Right lobe of liver (tissue), 6 donors: Measurements from ENCODE around the gene MOAP1. TPM values are rescaled to one million over a fixed set of nuclear protein-coding genes. Genes with fewer than 3 reads are reported as not detected.

Experiments
- ATAC-seq, 4 donors: fragments of 200-7000 bp; cut with Tn5 transposase; one replicate each; pipeline ENCODE4 v1.9.1; 2020; ENCODE audit warnings: mild to moderate bottlenecking in 4 of 4, moderate library complexity in 4 of 4
- DNase-seq, 3 donors: peaks; one replicate each; pipeline ENCODE4 v3.0.0-alpha.2; 2020
- H3K27ac ChIP-seq, 3 donors: fragments of 200-600 bp; one replicate each; pipeline ENCODE4 v1.8.0; 2022
- H3K27me3 ChIP-seq, 2 donors: fragments of 200-600 bp; one replicate each; pipeline ENCODE4 v1.8.0; 2022
- H3K36me3 ChIP-seq, 4 donors: fragments of 200-600 bp; sonication (generic) in 1 of 4; one replicate each; pipeline versions ENCODE4 v1.5.1 to v1.8.0; 2017 to 2022; ENCODE audit warnings: control low read depth in 1 of 4
- H3K4me1 ChIP-seq, 4 donors: fragments of 200-600 bp; sonication (generic) in 1 of 4; one replicate each; pipeline versions ENCODE4 v1.5.1 to v1.8.0; 2017 to 2022; ENCODE audit warnings: control low read depth in 1 of 4
- H3K4me3 ChIP-seq, 3 donors: fragments of 200-600 bp; one replicate each; pipeline ENCODE4 v1.8.0; 2022
- H3K9me3 ChIP-seq, 4 donors: fragments of 200-600 bp; sonication (generic) in 1 of 4; one replicate each; pipeline versions ENCODE4 v1.5.1 to v1.8.0; 2017 to 2022; ENCODE audit warnings: control low read depth in 1 of 4
- CTCF ChIP-seq, 4 donors: fragments of 200-600 bp in 3 of 4; fragments of 450-650 bp in 1 of 4; IDR thresholded peaks; one replicate each; pipeline versions ENCODE4 v1.5.1 to v1.8.0; 2016 to 2022; ENCODE audit warnings: antibody characterized with exemption in 4 of 4, mild to moderate bottlenecking in 2 of 4
- POLR2A ChIP-seq: fragments of 450-650 bp; IDR thresholded peaks from one replicate; pipeline ENCODE4 v1.6.1; 2017; ENCODE audit warnings: antibody characterized with exemption, mild to moderate bottlenecking
- WGBS: methylation state at CpG from one replicate; pipeline ENCODE4 v1.1.6; 2018; ENCODE audit warnings: low coverage, low lambda C conversion rate; ENCODE audit not compliant: insufficient coverage; ENCODE audit errors: missing lambda C conversion rate; 5-methylcytosine and 5-hydroxymethylcytosine counted together
- intact Hi-C, 2 donors: fragments of 100-400 bp; cut with DNase I; formaldehyde crosslinking; loops; one replicate each; pipeline versions ENCODE4 v1.11.2 to v1.14.1; 2022
- total RNA-seq, 6 experiments: library from RNA; depleted of rRNA in 2 of 6; stranded (reverse); fragments of >200 nt in 2 of 6; fragmentation: NEBNext Ultra II Directional in 3 of 6; extraction: Animal tissue kit (Norgen Biotek cat#: 25700) in 3 of 6; gene quantifications; one replicate each; pipeline versions ENCODE4 v1.1.0 to v1.2.4, GENCODE V29; 2016 to 2023
- donor health status: DM: no; HTN: yes; CAD: no.
- donor health status: DM: no; HTN: no; CAD: no.
- donor health status: DM: no; HTN: no; CAD: no.
- donor health status: DM: no; HTN: yes; CAD: no.
- donor health status: DM: no; HTN: yes; CAD: no.

Gene MOAP1
- total RNA-seq, 6 experiments from 2014 or later: 9.4 to 13.5 (median 11.3) TPM

DNA sequence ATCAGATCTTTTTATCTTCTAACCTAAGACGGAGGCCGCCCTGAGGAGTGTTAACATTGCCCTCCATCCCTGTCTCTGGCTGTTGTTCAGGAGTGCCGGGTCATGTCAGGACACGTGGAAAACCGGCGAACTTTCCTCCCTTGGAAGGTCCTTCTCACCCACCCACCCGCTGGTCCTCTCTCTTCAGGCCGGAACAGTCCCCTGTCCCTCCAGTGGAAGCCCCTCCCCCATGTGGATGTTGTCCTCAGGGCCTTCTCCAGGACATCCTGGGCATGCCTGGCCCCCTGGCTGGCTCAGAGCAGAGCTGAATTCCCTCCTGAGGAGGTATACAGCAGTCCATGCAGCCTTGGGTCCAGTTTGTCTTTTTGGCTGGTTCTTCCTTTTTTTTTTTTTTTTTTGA, 48.7 kb downstream of the MOAP1 start:
- ATAC-seq (peak; percentile 1 to 43 (median 34)), DNase-seq (peak in 2 of 3 donors; percentile 67 to 80)
- H3K27ac ChIP-seq: peak overlapping the region; percentile 65 to 97 (median 95)
- H3K4me3 ChIP-seq: no peak overlapping the region
- TF ChIP-seq POLR2A: no peak
- no peak for TF ChIP-seq CTCF (IDR thresholded peaks at IDR 0.05)
- WGBS: 12% methylated on average over 8 of the region's 8 CpGs
- peaks cover 0 to 65% (median 28%) of the 10 kb centered on the region in 4 donors for H3K4me1 ChIP-seq
- H3K27me3 ChIP-seq: no peaks in the 10 kb centered on the region
- H3K36me3 ChIP-seq: no peaks in the 10 kb centered on the region
- intact Hi-C loops: no loop called here
- no peaks in the 10 kb centered on the region for H3K9me3 ChIP-seq

DNA sequence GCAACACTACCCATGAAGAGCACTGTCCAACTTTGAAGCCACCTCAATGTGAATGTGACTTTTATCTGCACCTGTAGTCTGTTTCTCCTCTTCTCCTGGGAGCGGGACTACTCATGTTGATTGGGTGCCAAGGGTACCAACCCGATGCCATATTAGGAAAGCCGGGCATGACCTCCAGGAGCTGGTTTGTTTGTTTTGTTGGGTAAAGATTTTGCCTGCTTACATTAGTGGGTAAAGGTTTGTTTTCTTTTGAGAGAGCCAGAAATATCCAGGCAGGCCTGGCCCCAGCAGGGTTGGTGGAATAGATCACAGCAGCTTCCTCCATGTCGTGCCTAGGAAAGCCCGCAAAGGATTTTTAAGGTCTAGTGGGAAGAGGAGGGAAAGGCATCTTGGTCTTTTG, 49.3 kb downstream of the MOAP1 start:
- peak; percentile 72 to 83 (median 75) for ATAC-seq
- Histone ChIP-seq H3K27me3 (no peaks in the 10 kb centered on the region), H3K9me3 (no peaks in the 10 kb centered on the region), H3K27ac (peak overlapping the region; percentile 65 to 97 (median 95)), H3K36me3 (no peaks in the 10 kb centered on the region), H3K4me1 (peaks cover 0 to 65% (median 28%) of the 10 kb centered on the region in 4 donors), H3K4me3 (no peak overlapping the region)
- 38% methylated on average over 5 of the region's 5 CpGs for whole genome bisulfite sequencing
- DNase-seq: peak; percentile 67 to 91 (median 88)
- no peak for TF ChIP-seq POLR2A
- TF ChIP-seq CTCF (IDR thresholded peaks at IDR 0.05): no peak
- intact Hi-C loops: no loop called here

- no peaks in the 10 kb centered on the region for H3K36me3 ChIP-seq
- H3K27ac ChIP-seq: peak overlapping the region; percentile 22 to 97 (median 78)
- WGBS: 34% methylated on average over 8 of the region's 8 CpGs
- no peak overlapping the region for H3K4me3 ChIP-seq
- peaks cover 0 to 69% (median 27%) of the 10 kb centered on the region in 4 donors for H3K4me1 ChIP-seq
- intact Hi-C loops: no loop called here
- TF ChIP-seq CTCF (IDR thresholded peaks at IDR 0.05): no peak
- no peak for TF ChIP-seq POLR2A
- peak in 2 of 3 donors; percentile 62 for DNase-seq
- ATAC-seq: peak in 3 of 4 donors; percentile 16 to 46 (median 25)
- no peaks in the 10 kb centered on the region for H3K9me3 ChIP-seq
- H3K27me3 ChIP-seq: no peaks in the 10 kb centered on the region
These were observed 51.2 kb downstream of the MOAP1 start for GRCh38 chr14:93133464-93133863.

GRCh38 chr14:93132472-93133065, 52.1 kb downstream of the MOAP1 start:
- WGBS: 40% methylated on average over 7 of the region's 8 CpGs
- intact Hi-C loops: no loop called here
- peak overlapping the region; percentile 1 to 97 (median 78) for H3K27ac ChIP-seq

More at GRCh38 chr14:93132472-93133065, 52.1 kb downstream of the MOAP1 start:
- peaks cover 0 to 65% (median 23%) of the 10 kb centered on the region in 4 donors for H3K4me1 ChIP-seq
- no peaks in the 10 kb centered on the region for H3K36me3 ChIP-seq
- peak; percentile 74 to 84 (median 75) for ATAC-seq
- TF ChIP-seq CTCF (IDR thresholded peaks at IDR 0.05): peak; percentile 53 to 74 (median 64)
- TF ChIP-seq POLR2A: no peak
- DNase-seq: peak in 2 of 3 donors; percentile 54 to 83
- no peak overlapping the region for H3K4me3 ChIP-seq
- no peaks in the 10 kb centered on the region for H3K9me3 ChIP-seq
- no peaks in the 10 kb centered on the region for H3K27me3 ChIP-seq

Other genes with a start within 250 kb of the MOAP1 start
- gene ITPK1, start 69.0 kb downstream of the MOAP1 start, total RNA-seq: 10 to 100 TPM; 28.4 to 61.0 (median 40.0) TPM
- 10 to 100 TPM in 1 of 6 experiments, 1 to 10 TPM in 5; 4.0 to 11.0 (median 7.7) TPM for gene LYSET, start 420 bp upstream of the MOAP1 start, total RNA-seq
- gene GON7, start 22.2 kb upstream of the MOAP1 start, total RNA-seq: 1 to 10 TPM; 4.1 to 9.0 (median 5.6) TPM
- gene UBR7, start 22.4 kb upstream of the MOAP1 start, total RNA-seq: 10 to 100 TPM in 2 of 6 experiments, 1 to 10 TPM in 4; 7.1 to 16.6 (median 8.4) TPM
- gene BTBD7, start 148.1 kb upstream of the MOAP1 start, total RNA-seq: 10 to 100 TPM in 4 of 6 experiments, 1 to 10 TPM in 2; 8.1 to 14.3 (median 11.0) TPM
- not detected for gene COX8C, start 162.3 kb upstream of the MOAP1 start, total RNA-seq
- under 1 TPM in 4 of 6 experiments, not detected in 2; 0.04 to 0.10 (median 0.07) TPM for gene UNC79, start 246.0 kb upstream of the MOAP1 start, total RNA-seq